Immature natural killer cell (primary cell): Measurements from ENCODE around the gene PRTN3. TPM values are rescaled to one million over a fixed set of nuclear protein-coding genes. Genes with fewer than 3 reads are reported as not detected.
"Not testable (repeated sequence)": the region's sequence is repeated elsewhere in the genome, so short reads cannot be mapped to it uniquely, and the experiment has no call there.

Experiments used
- DNase-seq, 3 donors: peaks; one replicate each; pipeline ENCODE4 v3.0.0; 2022; ENCODE audit warnings: mixed read lengths in 1 of 3
- H3K27ac Mint-ChIP-seq, 6 donors: one replicate each; pipeline ENCODE4 v1.8.0; 2020; ENCODE audit warnings: mixed read lengths in 6 of 6, mild to moderate bottlenecking in 5 of 6, inconsistent platforms in 4 of 6, moderate library complexity in 3 of 6
- H3K27me3 Mint-ChIP-seq, 3 donors: one replicate each; pipeline ENCODE4 v1.8.0; 2020 to 2021; ENCODE audit warnings: low read depth in 3 of 3, mild to moderate bottlenecking in 3 of 3, mixed read lengths in 3 of 3, moderate library complexity in 3 of 3, inconsistent platforms in 1 of 3
- H3K36me3 Mint-ChIP-seq, 3 donors: one replicate each; pipeline ENCODE4 v1.8.0; 2020; ENCODE audit warnings: mixed read lengths in 3 of 3, inconsistent platforms in 2 of 3, mild to moderate bottlenecking in 2 of 3
- H3K4me1 Mint-ChIP-seq, 2 donors: one replicate each; pipeline ENCODE4 v1.8.0; 2020; ENCODE audit warnings: inconsistent platforms in 2 of 2, mild to moderate bottlenecking in 2 of 2, mixed read lengths in 2 of 2, moderate library complexity in 1 of 2
- H3K4me3 Mint-ChIP-seq, 5 donors: one replicate each; pipeline ENCODE4 v1.8.0; 2020; ENCODE audit warnings: mild to moderate bottlenecking in 5 of 5, mixed read lengths in 5 of 5, inconsistent platforms in 3 of 5, moderate library complexity in 3 of 5
- H3K9me3 Mint-ChIP-seq, 6 donors: one replicate each; pipeline ENCODE4 v1.8.0; 2020; ENCODE audit warnings: mild to moderate bottlenecking in 6 of 6, mixed read lengths in 6 of 6, inconsistent platforms in 4 of 6, moderate library complexity in 3 of 6
- polyA plus RNA-seq, 3 donors: library from polyadenylated mRNA; unstranded; fragments of 300-500 nt; fragmentation: Illumina TruSeq; gene quantifications; one replicate each; pipeline ENCODE4 v1.2.3, GENCODE V29; 2021

Gene PRTN3
- polyA plus RNA-seq, 3 donors from 2014 or later: not detected

DNA sequence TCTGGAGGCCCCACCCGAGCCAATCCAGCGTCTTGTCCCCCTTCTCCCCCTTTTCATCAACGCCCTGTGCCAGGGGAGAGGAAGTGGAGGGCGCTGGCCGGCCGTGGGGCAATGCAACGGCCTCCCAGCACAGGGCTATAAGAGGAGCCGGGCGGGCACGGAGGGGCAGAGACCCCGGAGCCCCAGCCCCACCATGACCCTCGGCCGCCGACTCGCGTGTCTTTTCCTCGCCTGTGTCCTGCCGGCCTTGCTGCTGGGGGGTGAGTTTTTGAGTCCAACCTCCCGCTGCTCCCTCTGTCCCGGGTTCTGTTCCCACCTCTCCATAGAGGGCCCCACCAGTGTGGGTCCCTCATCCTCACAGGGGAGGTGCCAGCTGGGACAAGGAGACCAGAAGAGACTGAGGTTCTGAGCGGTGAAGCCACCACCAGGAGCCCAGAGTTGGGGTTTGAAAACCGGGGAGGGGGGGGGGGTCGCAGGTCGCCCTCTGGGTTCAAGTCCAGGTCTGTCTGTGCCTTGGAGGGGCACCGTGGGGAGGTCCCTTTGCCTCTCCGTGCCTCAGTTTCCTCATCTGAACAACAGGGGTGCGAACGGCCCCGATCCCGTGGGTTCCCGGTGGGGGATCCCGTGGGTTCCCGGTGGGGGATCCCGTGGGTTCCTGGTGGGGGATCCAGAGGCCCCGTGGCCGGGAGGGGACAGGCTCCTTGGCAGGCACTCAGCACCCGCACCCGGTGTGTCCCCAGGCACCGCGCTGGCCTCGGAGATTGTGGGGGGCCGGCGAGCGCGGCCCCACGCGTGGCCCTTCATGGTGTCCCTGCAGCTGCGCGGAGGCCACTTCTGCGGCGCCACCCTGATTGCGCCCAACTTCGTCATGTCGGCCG is 11.6 kb downstream of the PRTN3 start, which contains the start of gene ELANE:
Gene ELANE, plus strand, starts transcription at position 168 of the 878 bp plus-strand sequence. Its CDS starts 26 bp downstream, at position 194.
- Mint-ChIP-seq H3K9me3 (no peaks in the 10 kb centered on the region), H3K27me3 (peaks cover 2 to 6% (median 4%) of the 10 kb centered on the region in 3 donors), H3K4me3 (no peak within 1 kb of the TSS), H3K4me1 (no peaks in the 10 kb centered on the region), H3K27ac (no peak within 1 kb of the TSS), H3K36me3 (no peaks in the 10 kb centered on the region)
- DNase-seq: no peak

DNA sequence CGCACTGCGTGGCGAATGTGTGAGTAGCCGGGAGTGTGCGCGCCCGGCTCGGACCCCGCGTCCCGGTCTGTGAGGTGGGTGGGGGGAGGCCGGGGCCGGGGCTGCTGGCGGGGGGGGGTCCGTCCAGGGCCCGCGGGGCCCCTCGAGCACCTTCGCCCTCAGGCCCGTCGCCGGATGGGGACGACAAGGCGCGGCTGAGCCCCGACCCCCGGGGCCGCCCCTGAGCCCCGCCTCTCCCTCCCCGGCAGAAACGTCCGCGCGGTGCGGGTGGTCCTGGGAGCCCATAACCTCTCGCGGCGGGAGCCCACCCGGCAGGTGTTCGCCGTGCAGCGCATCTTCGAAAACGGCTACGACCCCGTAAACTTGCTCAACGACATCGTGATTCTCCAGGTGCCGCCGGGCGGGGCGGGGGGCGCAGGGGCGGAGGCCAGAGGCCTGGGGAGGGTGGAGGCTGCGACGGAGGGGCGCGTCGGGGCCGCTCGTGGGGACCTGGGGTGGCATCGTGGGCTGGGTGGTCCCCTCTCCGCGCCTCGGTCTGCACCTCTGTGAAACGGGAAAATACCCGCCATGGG is 12.3 kb downstream of the PRTN3 start:
- Mint-ChIP-seq H3K4me1 (no peaks in the 10 kb centered on the region), H3K27me3 (peaks cover 2 to 6% (median 4%) of the 10 kb centered on the region in 3 donors), H3K9me3 (no peaks in the 10 kb centered on the region), H3K27ac (no peak overlapping the region), H3K36me3 (no peaks in the 10 kb centered on the region), H3K4me3 (no peak overlapping the region)
- no peak for DNase-seq

DNA sequence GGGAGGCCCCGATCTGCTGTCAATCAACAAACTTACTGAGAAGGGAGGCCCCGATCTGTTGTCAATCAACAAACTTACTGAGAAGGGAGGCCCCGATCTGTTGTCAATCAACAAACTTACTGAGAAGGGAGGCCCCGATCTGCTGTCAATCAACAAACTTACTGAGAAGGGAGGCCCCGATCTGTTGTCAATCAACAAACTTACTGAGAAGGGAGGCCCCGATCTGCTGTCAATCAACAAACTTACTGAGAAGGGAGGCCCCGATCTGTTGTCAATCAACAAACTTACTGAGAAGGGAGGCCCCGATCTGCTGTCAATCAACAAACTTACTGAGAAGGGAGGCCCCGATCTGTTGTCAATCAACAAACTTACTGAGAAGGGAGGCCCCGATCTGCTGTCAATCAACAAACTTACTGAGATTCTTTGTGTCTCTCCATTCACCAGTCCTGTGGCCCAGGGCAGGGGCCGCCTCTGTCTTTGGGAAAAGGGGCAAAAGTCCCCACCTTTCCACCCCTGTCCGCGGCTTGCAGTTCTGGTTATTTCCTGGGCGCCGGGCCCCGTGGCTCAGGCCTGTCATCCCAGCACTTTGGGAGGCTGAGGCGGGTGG is 12.9 kb downstream of the PRTN3 start:
- not testable (repeated sequence) for H3K4me3 Mint-ChIP-seq, DNase-seq, H3K36me3 Mint-ChIP-seq, H3K9me3 Mint-ChIP-seq, H3K4me1 Mint-ChIP-seq, H3K27ac Mint-ChIP-seq, H3K27me3 Mint-ChIP-seq

DNA sequence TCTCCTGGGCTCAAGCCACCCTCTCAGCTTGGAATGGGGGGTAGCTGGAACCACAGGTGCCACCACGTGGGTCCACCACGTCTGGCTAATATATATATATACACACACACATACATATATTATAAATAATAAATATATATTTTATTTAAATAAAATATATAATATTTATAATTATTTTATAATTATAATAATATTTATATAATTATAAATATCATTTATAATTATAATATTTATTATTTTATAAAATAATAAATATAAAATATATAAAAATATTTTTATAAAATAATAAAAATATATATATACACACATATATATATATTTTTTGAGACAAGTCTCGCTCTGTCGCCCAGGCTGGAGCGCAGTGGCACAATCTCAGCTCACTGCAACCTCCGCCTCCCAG is 13.8 kb downstream of the PRTN3 start:
- H3K27ac Mint-ChIP-seq: no peak overlapping the region
- DNase-seq: no peak
- no peak overlapping the region for H3K4me3 Mint-ChIP-seq
- H3K9me3 Mint-ChIP-seq: no peaks in the 10 kb centered on the region
- peaks cover 3 to 6% (median 4%) of the 10 kb centered on the region in 3 donors for H3K27me3 Mint-ChIP-seq
- H3K36me3 Mint-ChIP-seq: no peaks in the 10 kb centered on the region
- H3K4me1 Mint-ChIP-seq: peaks cover 0 to 2% of the 10 kb centered on the region in 2 donors

DNA sequence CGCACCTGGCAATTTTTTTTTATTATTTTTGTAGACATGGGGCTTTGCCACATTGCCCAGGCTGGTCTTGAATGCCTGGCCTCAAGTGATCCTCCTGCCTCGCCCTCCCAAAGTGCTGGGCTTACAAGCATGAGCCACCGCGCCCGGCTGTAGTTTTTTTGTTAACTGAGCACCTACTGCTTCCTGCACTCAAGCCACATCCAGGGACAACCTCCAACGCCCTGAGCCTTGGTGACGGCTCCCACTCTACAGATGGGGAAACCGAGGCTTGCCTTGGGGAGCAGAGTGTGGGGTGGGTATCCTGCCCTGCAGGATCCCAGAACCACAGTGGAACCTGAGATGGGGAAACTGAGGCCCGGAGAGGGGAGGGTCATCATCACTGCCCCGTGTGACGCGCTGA is 14.3 kb downstream of the PRTN3 start:
- no peak for DNase-seq
- Mint-ChIP-seq H3K27ac (no peak overlapping the region), H3K4me1 (peaks cover 0 to 2% of the 10 kb centered on the region in 2 donors), H3K36me3 (no peaks in the 10 kb centered on the region), H3K4me3 (no peak overlapping the region), H3K27me3 (peaks cover 2 to 4% (median 3%) of the 10 kb centered on the region in 3 donors), H3K9me3 (no peaks in the 10 kb centered on the region)

DNA sequence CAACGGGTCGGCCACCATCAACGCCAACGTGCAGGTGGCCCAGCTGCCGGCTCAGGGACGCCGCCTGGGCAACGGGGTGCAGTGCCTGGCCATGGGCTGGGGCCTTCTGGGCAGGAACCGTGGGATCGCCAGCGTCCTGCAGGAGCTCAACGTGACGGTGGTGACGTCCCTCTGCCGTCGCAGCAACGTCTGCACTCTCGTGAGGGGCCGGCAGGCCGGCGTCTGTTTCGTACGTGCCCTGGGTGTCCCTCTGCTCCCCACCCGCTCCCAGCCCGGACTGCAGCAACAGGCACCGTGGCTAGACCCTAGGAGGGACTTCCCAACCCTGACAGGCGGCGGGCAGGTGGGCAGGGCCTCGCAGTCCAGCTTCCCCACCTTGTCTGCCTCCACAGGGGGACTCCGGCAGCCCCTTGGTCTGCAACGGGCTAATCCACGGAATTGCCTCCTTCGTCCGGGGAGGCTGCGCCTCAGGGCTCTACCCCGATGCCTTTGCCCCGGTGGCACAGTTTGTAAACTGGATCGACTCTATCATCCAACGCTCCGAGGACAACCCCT is 14.8 kb downstream of the PRTN3 start:
- no peaks in the 10 kb centered on the region for H3K9me3 Mint-ChIP-seq
- peaks cover 0 to 2% of the 10 kb centered on the region in 2 donors for H3K4me1 Mint-ChIP-seq

DNA sequence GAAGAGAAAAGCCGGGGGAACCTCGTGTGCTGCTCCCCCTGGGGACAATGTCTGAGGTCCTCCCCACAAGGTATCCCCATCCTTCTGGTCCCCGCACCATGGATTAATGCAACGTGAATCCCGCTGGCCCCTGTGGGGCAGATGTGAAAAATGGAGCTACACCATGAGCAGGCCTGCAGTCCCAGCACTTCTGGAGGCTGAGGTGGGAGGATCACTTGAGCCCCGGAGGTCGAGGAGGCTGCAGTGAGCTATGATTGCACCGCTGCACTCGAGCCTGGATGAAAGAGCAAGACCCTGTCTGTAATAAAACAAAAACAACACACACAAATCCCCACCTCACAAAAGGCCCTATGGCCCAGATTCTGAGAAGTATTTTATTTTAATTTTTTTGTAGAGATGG is 17.5 kb downstream of the PRTN3 start:
- no peaks in the 10 kb centered on the region for H3K9me3 Mint-ChIP-seq
- H3K4me1 Mint-ChIP-seq: peaks cover 12% of the 10 kb centered on the region in 2 donors
- no peaks in the 10 kb centered on the region for H3K36me3 Mint-ChIP-seq
- H3K4me3 Mint-ChIP-seq: no peak overlapping the region
- H3K27ac Mint-ChIP-seq: no peak overlapping the region
- peaks cover 3 to 13% (median 5%) of the 10 kb centered on the region in 3 donors for H3K27me3 Mint-ChIP-seq
- no peak for DNase-seq

More for the DNA sequence above, 14.8 kb downstream of the PRTN3 start:
- Mint-ChIP-seq H3K27me3 (peaks cover 2 to 4% (median 3%) of the 10 kb centered on the region in 3 donors), H3K36me3 (no peaks in the 10 kb centered on the region), H3K27ac (no peak overlapping the region), H3K4me3 (no peak overlapping the region)
- no peak for DNase-seq

DNA sequence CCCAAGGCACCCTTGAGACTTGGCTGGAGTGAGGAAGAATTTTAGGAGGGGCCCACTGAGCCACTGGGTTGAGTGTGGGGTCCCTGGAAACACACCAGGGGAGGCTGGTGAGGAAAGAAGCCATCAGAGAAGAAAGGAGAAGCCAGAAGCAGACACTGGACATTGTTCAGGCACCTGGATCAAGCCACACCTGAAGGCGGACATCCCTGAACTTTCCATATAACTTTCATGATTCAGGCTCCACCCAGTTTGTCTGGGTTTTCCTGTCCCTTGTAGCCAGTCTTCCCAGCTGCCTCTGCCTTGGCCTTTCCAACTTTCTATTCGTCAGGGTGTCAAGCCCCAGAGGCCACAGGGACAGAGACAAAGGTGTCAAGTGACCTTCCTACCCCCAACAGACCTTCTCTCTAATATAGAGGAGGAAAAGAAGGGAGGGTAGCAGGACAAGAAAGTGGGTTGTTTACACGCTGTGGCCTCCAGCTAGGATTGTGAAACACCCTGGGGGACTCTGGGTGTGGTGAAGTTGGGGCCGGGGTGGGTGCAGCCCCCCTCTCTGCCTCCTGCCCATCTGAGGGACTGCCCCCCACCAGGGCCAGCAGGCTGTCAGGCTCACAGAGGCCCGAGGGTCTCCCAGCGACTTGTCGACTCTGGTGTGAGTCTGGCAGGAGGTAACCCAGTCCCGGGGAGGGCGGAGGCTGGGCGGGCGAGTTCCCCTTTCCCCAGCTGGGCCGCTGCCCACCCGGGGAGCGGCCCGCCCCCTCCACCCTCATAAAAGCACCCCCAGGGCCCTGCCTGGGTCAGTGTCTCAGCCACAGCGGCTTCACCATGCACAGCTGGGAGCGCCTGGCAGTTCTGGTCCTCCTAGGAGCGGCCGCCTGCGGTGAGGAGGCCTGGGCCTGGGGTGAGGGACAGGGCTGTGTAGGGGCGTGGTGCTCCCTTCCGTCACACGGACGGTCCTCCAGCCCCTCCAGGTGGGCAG is 18.4 kb downstream of the PRTN3 start, which contains the start of gene CFD:
Gene CFD, plus strand, starts transcription at position 797 of the 976 bp plus-strand sequence. Its CDS starts 26 bp downstream, at position 823.
- H3K27me3 Mint-ChIP-seq: peaks cover 5 to 19% (median 9%) of the 10 kb centered on the region in 3 donors
- H3K9me3 Mint-ChIP-seq: no peaks in the 10 kb centered on the region
- no peaks in the 10 kb centered on the region for H3K36me3 Mint-ChIP-seq
- H3K4me3 Mint-ChIP-seq: peak within 1 kb of the TSS in 2 of 5 donors; percentile 21 to 29
- H3K4me1 Mint-ChIP-seq: peaks cover 19% of the 10 kb centered on the region in 2 donors
- DNase-seq: no peak
- no peak within 1 kb of the TSS for H3K27ac Mint-ChIP-seq

- peaks cover 19% of the 10 kb centered on the region in 2 donors for H3K4me1 Mint-ChIP-seq
- no peaks in the 10 kb centered on the region for H3K36me3 Mint-ChIP-seq
- no peak for DNase-seq
- no peak overlapping the region for H3K27ac Mint-ChIP-seq
- H3K4me3 Mint-ChIP-seq: no peak overlapping the region
- no peaks in the 10 kb centered on the region for H3K9me3 Mint-ChIP-seq
- H3K27me3 Mint-ChIP-seq: peaks cover 5 to 19% (median 9%) of the 10 kb centered on the region in 3 donors
These were observed 20.4 kb downstream of the PRTN3 start for GRCh38 chr19:861141-861755.

DNA sequence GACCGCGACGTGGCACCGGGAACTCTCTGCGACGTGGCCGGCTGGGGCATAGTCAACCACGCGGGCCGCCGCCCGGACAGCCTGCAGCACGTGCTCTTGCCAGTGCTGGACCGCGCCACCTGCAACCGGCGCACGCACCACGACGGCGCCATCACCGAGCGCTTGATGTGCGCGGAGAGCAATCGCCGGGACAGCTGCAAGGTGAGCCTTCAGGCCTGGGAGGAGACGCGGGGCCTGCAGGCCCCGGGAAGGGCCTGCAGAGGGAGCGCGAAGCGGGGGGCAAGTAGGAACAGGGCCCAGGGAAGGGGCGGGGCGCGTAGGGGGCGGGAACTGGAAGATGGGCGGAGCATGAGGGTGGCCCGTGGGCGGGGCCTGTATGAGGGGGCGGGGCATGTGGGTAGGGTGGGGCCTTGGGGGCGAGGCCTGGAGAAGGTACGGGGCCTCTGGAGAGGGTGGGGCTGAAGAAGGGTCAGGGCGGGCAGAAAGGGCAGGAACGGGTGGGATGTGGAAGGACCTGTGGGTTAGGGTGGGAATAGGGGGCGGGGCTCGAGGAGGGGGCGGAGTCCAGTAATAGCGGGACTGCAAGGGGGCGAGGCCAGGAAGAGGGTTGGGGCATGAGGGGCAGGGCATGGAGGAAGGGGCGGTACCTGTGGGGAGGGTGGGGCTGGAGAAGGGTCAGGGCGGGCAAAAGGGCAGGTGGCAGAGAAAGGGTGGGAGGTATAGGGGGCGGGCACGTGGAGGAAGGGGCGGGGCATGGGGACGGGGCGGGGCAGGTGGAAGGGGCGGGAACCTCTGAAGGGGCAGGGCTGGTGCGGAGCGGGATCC is 21.2 kb downstream of the PRTN3 start:
- DNase-seq: peak; percentile 56 to 67 (median 61)
- peaks cover 5 to 19% (median 7%) of the 10 kb centered on the region in 3 donors for H3K27me3 Mint-ChIP-seq
- H3K27ac Mint-ChIP-seq: peak overlapping the region in 1 of 6 donors; percentile 79
- H3K9me3 Mint-ChIP-seq: no peaks in the 10 kb centered on the region
- H3K4me3 Mint-ChIP-seq: peak overlapping the region; percentile 80 to 89 (median 82)
- no peaks in the 10 kb centered on the region for H3K36me3 Mint-ChIP-seq
- peaks cover 19% of the 10 kb centered on the region in 2 donors for H3K4me1 Mint-ChIP-seq

DNA sequence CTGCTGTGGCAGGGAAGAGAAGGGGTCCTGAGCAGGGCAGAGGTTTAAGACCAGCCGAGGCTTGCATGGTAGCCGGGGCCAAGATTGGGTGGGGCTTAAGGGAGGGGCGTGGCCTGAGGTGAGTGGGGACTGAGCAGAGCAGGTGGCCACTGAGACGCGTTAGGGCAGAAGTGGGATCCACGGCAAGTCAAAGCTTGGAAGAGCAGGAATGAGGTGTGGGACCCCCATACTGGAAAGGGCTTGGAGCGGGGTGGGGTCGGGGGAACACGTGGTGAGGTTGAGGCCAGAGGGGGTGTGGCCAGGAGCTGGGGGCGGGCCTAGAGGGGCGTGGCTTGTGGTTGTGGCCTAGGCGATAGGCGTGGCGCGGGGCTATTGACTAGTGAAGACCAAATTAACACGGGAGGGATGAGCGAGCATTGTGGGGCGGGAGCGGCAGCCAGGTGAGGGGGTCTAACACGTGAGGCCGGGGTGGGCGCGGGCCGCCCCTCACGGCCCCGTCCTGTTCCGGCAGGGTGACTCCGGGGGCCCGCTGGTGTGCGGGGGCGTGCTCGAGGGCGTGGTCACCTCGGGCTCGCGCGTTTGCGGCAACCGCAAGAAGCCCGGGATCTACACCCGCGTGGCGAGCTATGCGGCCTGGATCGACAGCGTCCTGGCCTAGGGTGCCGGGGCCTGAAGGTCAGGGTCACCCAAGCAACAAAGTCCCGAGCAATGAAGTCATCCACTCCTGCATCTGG is 21.9 kb downstream of the PRTN3 start:
- peak; percentile 74 to 83 (median 79) for DNase-seq
- H3K27ac Mint-ChIP-seq: peak overlapping the region in 5 of 6 donors; percentile 12 to 79 (median 63)
- H3K36me3 Mint-ChIP-seq: peaks cover 4% of the 10 kb centered on the region in 3 donors
- H3K4me3 Mint-ChIP-seq: peak overlapping the region; percentile 80 to 89 (median 82)
- H3K9me3 Mint-ChIP-seq: no peaks in the 10 kb centered on the region
- H3K4me1 Mint-ChIP-seq: peaks cover 19% of the 10 kb centered on the region in 2 donors
- H3K27me3 Mint-ChIP-seq: peaks cover 5 to 19% (median 7%) of the 10 kb centered on the region in 3 donors
